AG04450 (cell line): ENCODE data around the gene CLIP1. TPM values are rescaled to one million over a fixed set of nuclear protein-coding genes. Genes with fewer than 3 reads are reported as not detected.

ENCODE experiments used
- CTCF ChIA-PET: fragments of 300-600, 350-600 bp; formaldehyde crosslinking; extraction: SDS; loops from one replicate; lab custom pipeline; 2022; ENCODE audit warnings: antibody characterized with exemption, inconsistent platforms; lab: Charles Lee
- POLR2A ChIA-PET: fragments of 350-600 bp; formaldehyde crosslinking; extraction: SDS; loops from one replicate; lab custom pipeline; 2021; ENCODE audit warnings: antibody characterized with exemption, inconsistent platforms; lab: Yijun Ruan, JAX
- DNase-seq: peaks from one replicate; pipeline ENCODE4 v3.0.0-alpha.2; 2011; ENCODE audit warnings: low read depth, low spot score
- H3K27ac ChIP-seq: one replicate; pipeline ENCODE4 v1.5.1; 2012; ENCODE audit warnings: low read depth, low read length, control low read depth
- H3K27me3 ChIP-seq: one replicate; pipeline ENCODE4 v1.6.0; 2012; ENCODE audit warnings: low read length; ENCODE audit not compliant: control insufficient read depth, insufficient read depth
- H3K4me3 ChIP-seq: 2 replicates; pipeline ENCODE4 v1.5.1; 2011; ENCODE audit warnings: mild to moderate bottlenecking, low read depth, low read length, control low read depth
- H3K9me3 ChIP-seq: 2 replicates; pipeline ENCODE4 v1.5.1; 2012; ENCODE audit warnings: low read length; ENCODE audit not compliant: control insufficient read depth, insufficient read depth
- polyA plus RNA-seq: library from polyadenylated mRNA; depleted of rRNA; stranded (reverse); fragments of >200 nt; gene quantifications from 2 replicates; pipeline ENCODE4 v1.2.3, GENCODE V29; 2011; rRNA removed
- TF ChIP-seq, protein P1 (sequence below): IDR thresholded peaks from 2 replicates; pipeline ENCODE4 v1.5.1; 2011; ENCODE audit warnings: low read depth, low read length, control low read depth, inconsistent platforms

Gene CLIP1
- polyA plus RNA-seq, 1 experiment, result 63.6 TPM

- Histone ChIP-seq H3K4me3 (no peak overlapping the region), H3K27ac (no peak overlapping the region), H3K9me3 (peaks cover 12% of the 10 kb centered on the region; the same call in 1 of the 2 replicates), H3K27me3 (no peaks in the 10 kb centered on the region)
- ChIA-PET CTCF (no interaction called here), POLR2A (no interaction called here)
- DNase-seq, result no peak
- TF ChIP-seq, protein P1, sequence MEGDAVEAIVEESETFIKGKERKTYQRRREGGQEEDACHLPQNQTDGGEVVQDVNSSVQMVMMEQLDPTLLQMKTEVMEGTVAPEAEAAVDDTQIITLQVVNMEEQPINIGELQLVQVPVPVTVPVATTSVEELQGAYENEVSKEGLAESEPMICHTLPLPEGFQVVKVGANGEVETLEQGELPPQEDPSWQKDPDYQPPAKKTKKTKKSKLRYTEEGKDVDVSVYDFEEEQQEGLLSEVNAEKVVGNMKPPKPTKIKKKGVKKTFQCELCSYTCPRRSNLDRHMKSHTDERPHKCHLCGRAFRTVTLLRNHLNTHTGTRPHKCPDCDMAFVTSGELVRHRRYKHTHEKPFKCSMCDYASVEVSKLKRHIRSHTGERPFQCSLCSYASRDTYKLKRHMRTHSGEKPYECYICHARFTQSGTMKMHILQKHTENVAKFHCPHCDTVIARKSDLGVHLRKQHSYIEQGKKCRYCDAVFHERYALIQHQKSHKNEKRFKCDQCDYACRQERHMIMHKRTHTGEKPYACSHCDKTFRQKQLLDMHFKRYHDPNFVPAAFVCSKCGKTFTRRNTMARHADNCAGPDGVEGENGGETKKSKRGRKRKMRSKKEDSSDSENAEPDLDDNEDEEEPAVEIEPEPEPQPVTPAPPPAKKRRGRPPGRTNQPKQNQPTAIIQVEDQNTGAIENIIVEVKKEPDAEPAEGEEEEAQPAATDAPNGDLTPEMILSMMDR, result no peak
These were observed 194.4 kb downstream of the CLIP1 start for GRCh38 chr12:122228092-122228491.

DNA sequence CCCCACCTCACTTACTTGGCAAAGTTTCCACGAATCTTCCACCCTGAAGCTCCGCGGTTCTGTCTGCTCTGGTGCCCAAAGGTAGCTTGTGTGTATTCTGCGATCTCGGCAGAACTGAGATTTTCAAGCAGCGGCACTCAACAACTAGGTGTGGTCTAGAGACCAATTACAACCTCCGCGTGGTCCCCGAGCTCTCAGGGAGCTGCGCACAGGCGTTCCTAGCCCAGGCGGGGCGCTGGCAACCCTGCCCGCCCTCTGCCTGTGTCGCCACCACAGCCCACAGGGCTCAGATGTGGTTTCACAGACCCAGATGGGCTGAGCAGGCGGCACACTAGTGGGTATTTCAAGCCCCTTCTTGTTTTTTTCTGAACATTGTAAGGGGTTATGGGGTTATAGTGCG lies 195.1 kb downstream of the CLIP1 start:
- no peak for DNase-seq
- Histone ChIP-seq H3K4me3 (no peak overlapping the region), H3K9me3 (peaks cover 12% of the 10 kb centered on the region; the same call in 1 of the 2 replicates), H3K27me3 (no peaks in the 10 kb centered on the region), H3K27ac (no peak overlapping the region)
- POLR2A ChIA-PET, result no interaction called here
- CTCF ChIA-PET, result no interaction called here
- TF ChIP-seq, protein P1, result no peak

DNA sequence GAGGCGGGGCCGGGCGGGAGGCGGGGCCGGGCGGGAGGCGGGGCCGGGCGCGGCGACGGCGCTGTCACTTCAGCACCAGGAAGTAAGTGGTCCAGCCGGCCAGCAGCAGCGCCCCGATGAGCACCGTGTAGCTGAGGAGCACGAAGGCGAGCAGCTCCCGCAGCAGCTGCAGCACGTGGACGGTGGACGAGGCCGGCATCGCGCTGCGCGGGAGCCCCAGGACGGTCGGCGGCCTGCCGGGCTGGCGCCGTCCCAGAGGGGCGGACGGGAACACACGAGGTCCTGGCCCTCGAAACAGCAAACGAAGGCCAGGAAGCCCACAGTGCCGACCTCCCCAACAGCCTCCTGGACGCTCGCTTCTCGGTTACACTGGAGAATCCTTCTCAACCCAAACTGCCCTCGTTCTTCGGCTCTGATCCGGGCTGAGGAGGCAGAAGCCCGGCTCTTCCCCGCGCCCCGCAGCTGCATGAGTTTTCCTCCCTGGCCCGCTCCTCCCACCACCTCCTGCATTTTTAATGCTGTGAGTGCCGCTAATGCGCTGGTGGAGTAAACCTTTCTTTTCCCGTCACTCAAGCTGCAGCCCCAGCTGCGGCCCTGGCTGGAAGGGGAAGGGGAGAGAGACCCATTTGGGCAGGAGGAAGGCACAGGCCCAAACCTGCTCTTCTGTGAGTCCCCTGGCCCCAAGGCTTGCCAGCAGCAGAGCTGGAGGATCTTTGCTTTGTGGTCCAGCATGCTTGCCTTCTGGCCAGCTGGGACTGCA lies 195.9 kb downstream of the CLIP1 start:
- Histone ChIP-seq H3K27ac (no peak overlapping the region), H3K9me3 (peaks cover 12% of the 10 kb centered on the region; the same call in 1 of the 2 replicates), H3K27me3 (no peaks in the 10 kb centered on the region), H3K4me3 (peak overlapping the region; percentile 46)
- ChIA-PET POLR2A (interaction anchor here (0.6 to 1.2 kb wide), 9 partner anchors 11 to 700 kb away, joined by 3 to 8 read pairs (median 4); partner anchors contain the start of genes KNTC1, RSRC2 and ZCCHC8), CTCF (no interaction called here)
- no peak for DNase-seq
- TF ChIP-seq, protein P1, result no peak

GRCh38 chr12:122225683-122226365 lies 196.6 kb downstream of the CLIP1 start, which contains the start of gene DIABLO:
DIABLO (minus strand) TSS chr12:122226052; CDS start chr12:122226014, 38 bp downstream.
- DNase-seq, result peak; percentile 98
- H3K27me3 ChIP-seq, result no peaks in the 10 kb centered on the region
- ChIA-PET POLR2A (interaction anchor here (0.6 to 1.2 kb wide), 10 partner anchors 10 to 700 kb away, joined by 3 to 8 read pairs (median 4); partner anchors contain the start of genes KNTC1, RSRC2 and ZCCHC8), CTCF (interaction anchor here (0.6 to 0.9 kb wide), 2 partner anchors 10 to 155 kb away, joined by 3 read pairs; no protein-coding TSS in a partner anchor)
- TF ChIP-seq, protein P1, result no peak
- peaks cover 12% of the 10 kb centered on the region; the same call in 1 of the 2 replicates for H3K9me3 ChIP-seq
- peak within 1 kb of the TSS; percentile 97 for H3K4me3 ChIP-seq
- peak within 1 kb of the TSS; percentile 97 for H3K27ac ChIP-seq

Other genes starting within 250 kb of the CLIP1 start
- gene IL31, start 248.4 kb downstream of the CLIP1 start, polyA plus RNA-seq, result not detected in 2 replicates
- 0.27 and 0.48 TPM in 2 replicates for gene LRRC43, start 239.5 kb downstream of the CLIP1 start, polyA plus RNA-seq
- gene B3GNT4, start 219.0 kb downstream of the CLIP1 start, polyA plus RNA-seq, result 0.12 and 0.32 TPM in 2 replicates
- 55.3 and 59.6 TPM in 2 replicates for gene DIABLO, start 196.6 kb downstream of the CLIP1 start, polyA plus RNA-seq
- 22.7 and 23.5 TPM in 2 replicates for gene VPS33A, start 156.2 kb downstream of the CLIP1 start, polyA plus RNA-seq
- 13.0 and 16.6 TPM in 2 replicates for gene ZCCHC8, start 78.3 kb upstream of the CLIP1 start, polyA plus RNA-seq
- gene RSRC2, start 104.3 kb upstream of the CLIP1 start, polyA plus RNA-seq, result 29.4 and 45.9 TPM in 2 replicates
- 6.1 and 10.0 TPM in 2 replicates for gene KNTC1, start 104.6 kb upstream of the CLIP1 start, polyA plus RNA-seq